ENCODE data around the gene EIF2S3B. TPM values are rescaled to one million over a fixed set of nuclear protein-coding genes. Genes with fewer than 3 reads are reported as not detected.

The EIF2S3B gene
- total RNA-seq, 1 donor, result 2.5 TPM

DNA sequence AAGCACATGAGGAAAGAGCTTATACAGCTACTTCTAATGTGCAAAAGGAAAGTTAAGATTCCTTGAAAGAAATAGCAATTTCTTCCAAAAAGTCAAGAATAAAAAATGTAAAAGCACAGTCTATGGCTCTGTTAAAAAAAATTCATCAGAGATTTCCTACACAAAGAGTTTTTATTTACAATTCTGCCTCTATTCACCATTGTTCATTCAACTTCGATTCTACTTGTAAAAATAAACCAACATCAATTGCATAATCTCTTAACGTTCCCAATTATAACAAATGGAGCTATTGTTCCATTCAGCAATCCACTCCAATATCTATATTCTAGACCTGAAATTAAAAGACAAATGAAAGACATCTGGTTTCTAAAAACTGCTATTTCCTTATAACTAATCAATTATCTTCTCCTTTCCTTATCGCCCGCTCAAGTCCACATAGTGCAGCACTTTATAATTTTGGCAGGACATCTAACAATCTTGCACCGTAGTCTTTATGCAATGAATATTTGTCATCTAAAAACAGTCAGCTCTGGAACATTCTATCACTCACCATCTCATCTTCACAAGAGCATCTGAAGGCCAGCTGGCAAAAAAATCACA is 6.2 kb downstream of the EIF2S3B start:
- H3K4me3 ChIP-seq (ENCODE audit: insufficient read depth, low read length), result no peak overlapping the region
- H2AFZ ChIP-seq (ENCODE audit: low read length), result no peak overlapping the region
- no peak overlapping the region for H3K27ac ChIP-seq (ENCODE audit: low read depth, low read length)
- no peaks in the 10 kb centered on the region for H3K9me3 ChIP-seq (ENCODE audit: low read depth, low read length)
- no peak overlapping the region for H3K4me2 ChIP-seq (ENCODE audit: insufficient read depth, low read length)
- no peak for DNase-seq (ENCODE audit: insufficient read length, low spot score, missing footprints)
- TF ChIP-seq, protein P1, sequence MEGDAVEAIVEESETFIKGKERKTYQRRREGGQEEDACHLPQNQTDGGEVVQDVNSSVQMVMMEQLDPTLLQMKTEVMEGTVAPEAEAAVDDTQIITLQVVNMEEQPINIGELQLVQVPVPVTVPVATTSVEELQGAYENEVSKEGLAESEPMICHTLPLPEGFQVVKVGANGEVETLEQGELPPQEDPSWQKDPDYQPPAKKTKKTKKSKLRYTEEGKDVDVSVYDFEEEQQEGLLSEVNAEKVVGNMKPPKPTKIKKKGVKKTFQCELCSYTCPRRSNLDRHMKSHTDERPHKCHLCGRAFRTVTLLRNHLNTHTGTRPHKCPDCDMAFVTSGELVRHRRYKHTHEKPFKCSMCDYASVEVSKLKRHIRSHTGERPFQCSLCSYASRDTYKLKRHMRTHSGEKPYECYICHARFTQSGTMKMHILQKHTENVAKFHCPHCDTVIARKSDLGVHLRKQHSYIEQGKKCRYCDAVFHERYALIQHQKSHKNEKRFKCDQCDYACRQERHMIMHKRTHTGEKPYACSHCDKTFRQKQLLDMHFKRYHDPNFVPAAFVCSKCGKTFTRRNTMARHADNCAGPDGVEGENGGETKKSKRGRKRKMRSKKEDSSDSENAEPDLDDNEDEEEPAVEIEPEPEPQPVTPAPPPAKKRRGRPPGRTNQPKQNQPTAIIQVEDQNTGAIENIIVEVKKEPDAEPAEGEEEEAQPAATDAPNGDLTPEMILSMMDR (IDR thresholded peaks at IDR 0.05; ENCODE audit: extremely low read depth, low read depth, low read length), result no peak
- H3K79me2 ChIP-seq (ENCODE audit: insufficient read depth, low read length), result no peaks in the 10 kb centered on the region
- H3K27me3 ChIP-seq (ENCODE audit: insufficient read depth, low read length), result no peaks in the 10 kb centered on the region
- no peaks in the 10 kb centered on the region for H4K20me1 ChIP-seq (ENCODE audit: insufficient read depth, low read length)
- H3K36me3 ChIP-seq (ENCODE audit: insufficient read depth, low read length), result no peaks in the 10 kb centered on the region
- no peaks in the 10 kb centered on the region for H3K4me1 ChIP-seq (ENCODE audit: insufficient read depth, low read length)

DNA sequence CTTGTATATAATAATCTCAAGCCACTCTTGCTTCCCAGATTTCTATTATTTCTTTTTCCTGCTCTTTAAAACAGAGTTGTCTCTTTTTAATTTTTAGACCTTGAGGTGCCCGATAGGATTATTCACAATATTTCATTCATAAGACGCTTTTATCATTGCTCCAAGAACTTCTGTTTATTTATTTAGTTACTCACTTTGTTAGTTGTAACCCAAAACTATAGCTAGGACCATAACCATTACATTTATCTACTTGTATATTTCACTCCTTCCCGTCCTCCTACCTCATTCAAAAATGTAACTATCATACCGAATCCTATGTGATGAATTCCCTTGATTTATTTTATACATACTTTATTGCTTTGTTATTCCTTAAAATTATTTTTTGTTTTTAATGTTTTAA is 7.1 kb downstream of the EIF2S3B start:
- Histone ChIP-seq H3K4me1 (ENCODE audit: insufficient read depth, low read length) (no peaks in the 10 kb centered on the region), H2AFZ (ENCODE audit: low read length) (no peak overlapping the region), H3K36me3 (ENCODE audit: insufficient read depth, low read length) (no peaks in the 10 kb centered on the region), H3K9me3 (ENCODE audit: low read depth, low read length) (no peaks in the 10 kb centered on the region), H4K20me1 (ENCODE audit: insufficient read depth, low read length) (no peaks in the 10 kb centered on the region), H3K27ac (ENCODE audit: low read depth, low read length) (no peak overlapping the region), H3K27me3 (ENCODE audit: insufficient read depth, low read length) (no peaks in the 10 kb centered on the region), H3K4me3 (ENCODE audit: insufficient read depth, low read length) (no peak overlapping the region), H3K79me2 (ENCODE audit: insufficient read depth, low read length) (no peaks in the 10 kb centered on the region), H3K4me2 (ENCODE audit: insufficient read depth, low read length) (no peak overlapping the region)
- DNase-seq (ENCODE audit: insufficient read length, low spot score, missing footprints), result no peak
- TF ChIP-seq, protein P1 (IDR thresholded peaks at IDR 0.05; ENCODE audit: extremely low read depth, low read depth, low read length), result no peak

DNA sequence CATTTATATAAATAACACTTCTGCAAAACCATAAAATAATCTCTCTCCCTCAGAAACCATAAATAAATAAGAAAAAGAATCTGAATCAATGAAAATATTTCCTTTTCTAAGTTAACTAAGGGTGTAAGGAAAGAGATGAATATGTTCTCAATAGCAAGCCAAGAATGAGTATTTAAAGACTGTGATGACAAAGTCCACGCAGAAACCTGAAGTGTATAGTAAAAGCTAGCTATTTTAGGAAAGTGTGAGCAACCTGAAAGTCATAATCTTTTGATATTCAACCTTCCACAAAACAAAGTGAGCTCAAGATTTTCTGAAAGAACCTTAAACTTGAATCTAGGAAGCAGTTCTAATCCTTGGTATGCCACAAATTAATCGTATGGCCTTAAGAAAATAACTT is 15.9 kb downstream of the EIF2S3B start:
- Histone ChIP-seq H2AFZ (ENCODE audit: low read length) (no peak overlapping the region), H4K20me1 (ENCODE audit: insufficient read depth, low read length) (no peaks in the 10 kb centered on the region), H3K36me3 (ENCODE audit: insufficient read depth, low read length) (no peaks in the 10 kb centered on the region), H3K79me2 (ENCODE audit: insufficient read depth, low read length) (no peaks in the 10 kb centered on the region), H3K27me3 (ENCODE audit: insufficient read depth, low read length) (no peaks in the 10 kb centered on the region), H3K27ac (ENCODE audit: low read depth, low read length) (no peak overlapping the region), H3K4me2 (ENCODE audit: insufficient read depth, low read length) (no peak overlapping the region), H3K4me3 (ENCODE audit: insufficient read depth, low read length) (no peak overlapping the region), H3K4me1 (ENCODE audit: insufficient read depth, low read length) (no peaks in the 10 kb centered on the region), H3K9me3 (ENCODE audit: low read depth, low read length) (no peaks in the 10 kb centered on the region)
- TF ChIP-seq, protein P1 (IDR thresholded peaks at IDR 0.05; ENCODE audit: extremely low read depth, low read depth, low read length), result no peak
- no peak for DNase-seq (ENCODE audit: insufficient read length, low spot score, missing footprints)

DNA sequence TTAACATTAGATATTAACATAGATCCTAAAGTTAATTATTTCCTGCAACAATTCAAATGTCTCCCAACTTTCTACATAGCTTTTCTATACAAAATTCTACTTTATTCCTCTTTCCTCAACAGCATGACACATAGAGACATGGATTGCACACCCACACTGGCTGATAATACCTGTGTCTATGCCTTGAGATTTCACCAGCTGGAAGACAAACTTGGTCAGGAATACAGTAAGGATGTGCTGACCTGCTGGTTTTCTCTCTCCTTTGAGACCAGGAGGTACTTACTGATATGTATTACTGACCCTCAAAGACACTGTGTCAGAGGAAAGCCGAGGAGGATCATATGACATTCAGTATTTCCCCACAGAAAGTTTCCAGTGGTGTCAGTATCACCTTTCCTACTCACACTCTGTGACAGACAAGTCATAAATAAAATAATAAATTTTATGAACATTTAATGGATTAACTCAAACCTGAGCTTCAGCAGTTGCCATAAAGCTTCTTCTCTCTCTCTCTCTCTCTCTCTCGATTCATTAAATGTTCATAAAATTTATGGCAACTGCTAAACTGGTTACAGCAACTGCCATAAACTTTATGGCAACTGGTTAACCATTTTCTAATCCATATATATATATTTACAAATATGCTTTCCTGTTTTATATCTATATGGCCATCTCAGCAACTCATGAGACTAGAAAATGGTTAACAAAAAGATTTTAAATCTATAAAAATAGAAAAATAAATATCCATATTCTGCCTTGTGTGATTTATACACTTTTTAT is 22.7 kb downstream of the EIF2S3B start:
- TF ChIP-seq, protein P1 (IDR thresholded peaks at IDR 0.05; ENCODE audit: extremely low read depth, low read depth, low read length), result no peak
- Histone ChIP-seq H3K79me2 (ENCODE audit: insufficient read depth, low read length) (no peaks in the 10 kb centered on the region), H3K4me2 (ENCODE audit: insufficient read depth, low read length) (no peak overlapping the region), H3K27me3 (ENCODE audit: insufficient read depth, low read length) (peaks cover 3% of the 10 kb centered on the region), H3K36me3 (ENCODE audit: insufficient read depth, low read length) (no peaks in the 10 kb centered on the region), H4K20me1 (ENCODE audit: insufficient read depth, low read length) (no peaks in the 10 kb centered on the region), H3K4me1 (ENCODE audit: insufficient read depth, low read length) (no peaks in the 10 kb centered on the region), H3K9me3 (ENCODE audit: low read depth, low read length) (no peaks in the 10 kb centered on the region), H3K27ac (ENCODE audit: low read depth, low read length) (no peak overlapping the region), H3K4me3 (ENCODE audit: insufficient read depth, low read length) (no peak overlapping the region), H2AFZ (ENCODE audit: low read length) (no peak overlapping the region)
- DNase-seq (ENCODE audit: insufficient read length, low spot score, missing footprints), result no peak
